Sigmoid colon (tissue), 4 donors: ENCODE measurements around the gene CTSW.

ENCODE experiments used
- POLR2AphosphoS5 ChIP-seq, 4 donors: sonication (generic); formaldehyde crosslinking; IDR thresholded peaks; one replicate each; pipeline ENCODE4 v1.6.1; 2017; ENCODE audit warnings: antibody characterized with exemption in 4 of 4
- TF ChIP-seq, protein P1 (sequence below), 4 experiments: fragments of 450-650 bp in 3 of 4; fragments of 200-600 bp in 1 of 4; IDR thresholded peaks; one replicate each; pipeline ENCODE4 v1.5.1; 2016 to 2019; ENCODE audit warnings: antibody characterized with exemption in 4 of 4, mild to moderate bottlenecking in 3 of 4, moderate library complexity in 2 of 4

DNA sequence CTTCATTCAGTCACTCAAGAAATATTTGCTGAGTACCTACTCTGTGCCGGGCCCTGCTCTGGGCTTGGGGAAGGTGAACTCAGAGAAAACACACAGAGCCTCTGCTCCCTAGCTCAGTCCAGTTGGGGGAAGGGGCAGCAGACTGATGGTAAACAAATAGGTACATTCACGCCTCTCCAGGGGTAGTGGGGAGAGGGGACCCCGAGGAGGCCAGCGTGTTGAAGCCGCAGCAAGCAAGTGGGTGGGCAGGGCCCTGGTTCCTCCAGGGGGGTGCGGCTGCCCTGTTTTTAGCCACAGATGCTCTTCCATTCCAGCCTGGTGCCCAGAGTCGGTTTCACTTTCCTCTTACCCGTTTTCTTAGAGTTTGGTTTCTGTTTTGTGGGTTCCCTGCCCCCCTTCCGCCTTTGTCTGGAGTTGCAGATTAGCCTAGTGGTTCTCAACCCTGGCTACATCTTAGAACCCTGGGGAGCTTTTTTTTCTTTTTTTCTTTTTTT lies 48.3 kb downstream of the CTSW start:
- TF ChIP-seq, protein P1, sequence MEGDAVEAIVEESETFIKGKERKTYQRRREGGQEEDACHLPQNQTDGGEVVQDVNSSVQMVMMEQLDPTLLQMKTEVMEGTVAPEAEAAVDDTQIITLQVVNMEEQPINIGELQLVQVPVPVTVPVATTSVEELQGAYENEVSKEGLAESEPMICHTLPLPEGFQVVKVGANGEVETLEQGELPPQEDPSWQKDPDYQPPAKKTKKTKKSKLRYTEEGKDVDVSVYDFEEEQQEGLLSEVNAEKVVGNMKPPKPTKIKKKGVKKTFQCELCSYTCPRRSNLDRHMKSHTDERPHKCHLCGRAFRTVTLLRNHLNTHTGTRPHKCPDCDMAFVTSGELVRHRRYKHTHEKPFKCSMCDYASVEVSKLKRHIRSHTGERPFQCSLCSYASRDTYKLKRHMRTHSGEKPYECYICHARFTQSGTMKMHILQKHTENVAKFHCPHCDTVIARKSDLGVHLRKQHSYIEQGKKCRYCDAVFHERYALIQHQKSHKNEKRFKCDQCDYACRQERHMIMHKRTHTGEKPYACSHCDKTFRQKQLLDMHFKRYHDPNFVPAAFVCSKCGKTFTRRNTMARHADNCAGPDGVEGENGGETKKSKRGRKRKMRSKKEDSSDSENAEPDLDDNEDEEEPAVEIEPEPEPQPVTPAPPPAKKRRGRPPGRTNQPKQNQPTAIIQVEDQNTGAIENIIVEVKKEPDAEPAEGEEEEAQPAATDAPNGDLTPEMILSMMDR (IDR thresholded peaks at IDR 0.05): no peak
- no peak for TF ChIP-seq POLR2AphosphoS5 (IDR thresholded peaks at IDR 0.05)
